Dermis lymphatic vessel endothelial cell (primary cell): ENCODE data around the gene OR4Q2. TPM values are rescaled to one million over a fixed set of nuclear protein-coding genes. Genes with fewer than 3 reads are reported as not detected.

Experiments used
- total RNA-seq: library from RNA; depleted of rRNA; stranded (reverse); fragments of >200 nt; gene quantifications from 2 replicates; pipeline ENCODE4 v1.2.1, GENCODE V29; 2014

OR4Q2 gene
- total RNA-seq, result not detected in 2 replicates

GRCh38 chr14:20001863-20002262 lies at the start of gene OR4Q2:
TSS of gene OR4Q2 (plus strand) at chr14:20002163.

GRCh38 chr14:19975291-19975690 lies 26.7 kb upstream of the OR4Q2 start, which contains the start of gene OR4K15:
TSS of gene OR4K15 (plus strand) at chr14:19975591. CDS start at chr14:19975591, 0 bp downstream.

GRCh38 chr14:20019257-20019865 lies 17.4 kb downstream of the OR4Q2 start, which contains the start of gene OR4K14:
TSS of gene OR4K14 (minus strand) at chr14:20019307. CDS start at chr14:20015193, 4,114 bp downstream.

GRCh38 chr14:20035938-20036337 lies 34.0 kb downstream of the OR4Q2 start, which contains the start of gene OR4K13:
TSS of gene OR4K13 (minus strand) at chr14:20036038. CDS start at chr14:20034758, 1,280 bp downstream.

Other genes starting within 250 kb of the OR4Q2 start
- gene OR4M1, start 228.7 kb upstream of the OR4Q2 start, total RNA-seq, result not detected in 2 replicates
- not detected in 2 replicates for gene OR4N2, start 198.4 kb upstream of the OR4Q2 start, total RNA-seq
- gene OR4K2, start 127.0 kb upstream of the OR4Q2 start, total RNA-seq, result not detected in 2 replicates
- gene OR4K5, start 81.6 kb upstream of the OR4Q2 start, total RNA-seq, result not detected in 2 replicates
- gene OR4K1, start 71.2 kb upstream of the OR4Q2 start, total RNA-seq, result not detected in 2 replicates
- gene OR4K15, start 26.6 kb upstream of the OR4Q2 start, total RNA-seq, result not detected in 2 replicates
- gene OR4K14, start 17.1 kb downstream of the OR4Q2 start, total RNA-seq, result not detected in 2 replicates
- gene OR4K13, start 33.9 kb downstream of the OR4Q2 start, total RNA-seq, result not detected in 2 replicates
- not detected in 2 replicates for gene OR4L1, start 57.9 kb downstream of the OR4Q2 start, total RNA-seq
- not detected in 2 replicates for gene OR4K17, start 108.6 kb downstream of the OR4Q2 start, total RNA-seq
- gene OR4N5, start 136.7 kb downstream of the OR4Q2 start, total RNA-seq, result not detected in 2 replicates
- gene OR11G2, start 188.7 kb downstream of the OR4Q2 start, total RNA-seq, result not detected in 2 replicates
- gene OR11H6, start 221.5 kb downstream of the OR4Q2 start, total RNA-seq, result not detected in 2 replicates
- gene OR11H7, start 226.8 kb downstream of the OR4Q2 start, total RNA-seq, result not detected in 2 replicates
- gene OR11H4, start 237.1 kb downstream of the OR4Q2 start, total RNA-seq, result not detected in 2 replicates